ENCODE data around the gene NXNL2. TPM values are rescaled to one million over a fixed set of nuclear protein-coding genes. Genes with fewer than 3 reads are reported as not detected.

Gene NXNL2
- total RNA-seq, result 1.0 and 1.1 TPM in 2 replicates

DNA sequence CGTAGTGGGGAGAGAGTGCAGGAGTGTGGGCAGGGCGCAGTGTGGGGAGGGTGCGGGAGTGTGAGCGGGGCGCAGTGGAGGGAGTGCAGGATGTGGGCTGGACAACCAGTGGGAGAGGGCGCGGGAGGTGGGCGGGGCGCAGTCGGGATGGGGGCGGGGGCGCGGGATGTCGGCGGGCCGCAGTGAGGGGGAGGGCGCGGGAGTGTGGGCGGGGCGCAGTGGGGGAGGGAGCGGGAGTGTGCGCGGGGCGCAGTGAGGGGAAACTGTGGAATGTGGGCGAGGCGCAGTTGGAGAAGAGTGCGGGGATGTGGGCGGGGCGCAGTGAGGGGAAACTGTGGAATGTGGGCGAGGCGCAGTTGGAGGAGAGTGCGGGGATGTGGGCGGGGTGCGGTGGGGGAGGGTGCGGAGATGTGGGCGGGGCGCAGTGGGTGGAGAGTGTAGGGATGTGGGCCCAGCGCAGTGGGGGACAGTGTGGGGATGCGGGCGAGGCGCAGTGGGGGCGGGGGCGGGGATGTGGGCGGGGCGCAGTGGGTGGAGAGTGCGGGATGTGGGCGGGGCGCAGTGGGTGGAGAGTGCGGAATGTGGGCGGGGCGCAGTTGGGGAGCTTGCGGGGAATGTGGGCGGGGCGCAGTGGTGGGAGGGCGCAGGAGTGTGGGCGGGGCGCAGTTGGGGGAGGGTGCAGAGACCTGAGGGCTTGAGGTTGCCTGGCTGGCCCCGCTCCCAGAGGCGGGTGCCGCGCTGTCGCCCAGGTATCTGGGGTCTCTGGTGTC is at the start of gene NXNL2:
NXNL2 (plus strand) TSS at position 723 of the 770 bp plus-strand sequence. CDS start 257 bp downstream, outside the sequence.

Other genes with a start within 250 kb of the NXNL2 start
- gene SPIN1, start 146.7 kb upstream of the NXNL2 start, total RNA-seq, result 70.5 and 100 TPM in 2 replicates

Measured in smooth muscle cell of bladder (primary cell).